NCI-H2196 (cell line): Measurements from ENCODE around the gene C22orf42.
A peak's percentile ranks its signal among the peaks of the same experiment; 100 is the strongest.
"Not testable (repeated sequence)": the region's sequence is repeated elsewhere in the genome, so short reads cannot be mapped to it uniquely, and the experiment has no call there.

ENCODE experiments used
- DNase-seq: peaks from one replicate; lab custom pipeline; 2025; ENCODE audit not compliant: unreplicated experiment; lab: John Stamatoyannopoulos, UW

The C22orf42 gene

DNA sequence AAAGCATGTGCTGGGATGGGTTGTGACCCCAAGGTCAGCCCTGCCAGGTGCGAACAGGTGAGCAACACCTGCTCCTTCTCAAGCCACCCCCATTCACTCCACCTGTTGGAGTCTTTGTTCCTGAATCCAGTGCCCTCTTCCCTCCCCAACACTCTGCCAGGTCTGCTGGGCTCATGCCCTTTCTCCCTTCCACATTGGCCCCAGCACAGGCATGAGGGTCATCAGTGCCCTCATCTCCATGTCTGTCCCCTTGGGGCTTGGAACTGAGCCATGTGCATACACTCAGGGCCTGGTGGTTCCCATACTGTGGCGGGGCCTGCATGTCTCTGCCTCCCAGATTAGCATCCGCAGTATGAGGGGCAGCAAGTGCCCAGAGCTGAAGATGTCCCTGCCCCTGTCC lies 26.7 kb upstream of the C22orf42 start:
- no peak for DNase-seq

GRCh38 chr22:32183625-32184024 lies 24.5 kb upstream of the C22orf42 start:
- no peak for DNase-seq

- DNase-seq: no peak
These were observed 21.9 kb upstream of the C22orf42 start for GRCh38 chr22:32181043-32181442.

GRCh38 chr22:32177221-32177765 lies 18.2 kb upstream of the C22orf42 start:
- DNase-seq: no peak

DNA sequence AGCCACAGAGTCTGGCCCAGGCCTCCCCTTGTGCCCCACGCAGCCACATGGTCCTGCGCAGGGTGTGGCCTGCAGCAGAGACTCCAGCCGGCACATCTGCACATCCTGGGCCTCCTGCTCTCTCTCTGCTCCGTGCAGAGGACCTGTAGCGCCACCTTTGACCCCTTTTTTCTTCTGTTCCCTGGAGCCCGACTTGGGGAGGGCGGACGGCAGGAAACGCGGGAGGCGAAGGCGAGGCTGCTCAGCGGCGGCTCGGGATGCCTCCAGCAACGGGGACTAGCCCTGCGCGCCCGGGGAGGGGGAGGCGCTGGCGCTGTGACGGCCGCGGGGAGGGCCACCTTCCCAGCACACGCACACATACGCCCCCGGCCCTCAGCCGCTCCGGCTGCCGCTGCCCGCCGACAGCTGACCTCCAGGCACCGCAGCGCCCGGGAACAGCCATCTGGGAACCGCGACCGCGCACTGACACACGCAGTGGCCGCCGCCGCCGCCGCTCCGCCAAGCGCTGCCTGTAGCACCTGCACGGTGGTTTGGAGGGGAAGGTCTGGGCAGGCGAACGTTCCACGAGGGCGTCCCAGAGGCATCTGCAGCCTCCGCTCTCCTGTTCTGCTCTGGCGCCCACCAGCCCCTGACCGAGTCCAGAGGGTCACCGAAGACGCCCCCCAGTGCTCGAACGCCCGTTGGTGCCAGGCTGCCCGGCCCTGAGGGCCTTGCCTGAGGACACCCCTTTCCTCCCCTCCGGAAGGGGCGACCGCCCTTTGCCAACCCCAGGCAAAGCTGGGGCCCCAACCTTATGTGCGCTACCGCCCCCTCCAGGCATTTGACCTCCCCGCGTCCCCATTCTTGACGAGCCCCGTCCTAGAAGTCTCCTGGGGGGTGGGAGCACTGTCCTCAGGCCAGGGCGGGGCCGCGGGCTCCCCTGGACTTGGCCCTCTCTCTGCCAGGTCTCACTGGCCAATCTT lies 16.9 kb upstream of the C22orf42 start:
- no peak for DNase-seq

DNA sequence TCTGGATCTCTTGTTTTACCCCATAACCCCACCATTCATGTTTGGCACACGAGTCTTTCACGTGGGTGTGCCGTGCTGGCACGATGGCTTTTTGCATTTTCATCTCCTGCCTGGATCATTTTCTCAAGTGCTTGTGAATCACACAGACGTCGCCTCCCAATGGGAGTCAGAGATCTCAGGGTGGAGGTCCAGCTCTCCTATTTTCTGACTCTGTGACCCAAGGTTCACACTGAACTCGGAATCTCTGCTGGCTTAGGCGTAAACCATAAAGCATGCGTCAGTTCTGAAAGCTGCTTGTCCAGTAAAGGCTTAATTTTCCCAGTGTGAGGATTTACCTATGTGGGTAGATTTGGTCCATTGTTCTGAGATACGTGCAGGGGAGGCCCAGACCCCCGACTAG lies 16.0 kb upstream of the C22orf42 start:
- DNase-seq: no peak

GRCh38 chr22:32165681-32166080 lies 6.6 kb upstream of the C22orf42 start:
- DNase-seq: no peak

DNA sequence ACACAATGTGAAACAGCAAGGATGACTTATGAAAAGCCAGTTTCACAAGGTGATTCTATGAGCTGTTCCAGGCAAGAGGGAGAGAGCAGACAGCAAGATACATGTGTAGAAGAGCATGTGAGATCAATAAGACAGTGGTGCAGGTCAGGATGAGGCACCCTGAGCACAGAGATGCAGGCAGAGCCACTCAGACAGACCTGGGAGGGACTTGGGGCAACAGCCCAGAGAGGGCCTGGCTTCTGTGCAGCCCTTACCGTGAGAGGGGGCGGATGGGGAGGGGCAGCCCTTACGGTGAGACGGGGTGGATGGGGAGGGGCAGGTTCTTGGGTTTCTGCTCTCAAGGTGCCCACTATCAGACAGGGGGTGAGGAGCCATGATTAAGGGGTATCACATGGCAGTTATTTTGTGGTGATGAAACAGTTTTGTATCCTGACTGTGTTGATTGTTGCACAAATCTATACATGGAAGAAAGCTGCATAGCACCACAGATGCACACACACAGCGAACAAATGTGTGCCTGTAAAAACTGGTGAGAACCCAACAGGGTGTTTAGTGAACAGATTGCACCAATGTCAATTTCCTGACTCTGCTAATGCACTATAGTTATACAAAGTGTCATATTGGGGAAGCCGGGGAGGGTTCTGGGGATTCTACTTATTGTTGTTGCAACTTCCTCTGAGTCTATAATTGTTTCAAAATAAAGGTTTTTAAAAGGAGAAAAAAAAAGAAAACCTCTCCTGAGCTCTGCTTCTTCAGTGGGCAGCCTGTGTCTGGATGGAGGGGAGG lies 5.2 kb upstream of the C22orf42 start:
- no peak for DNase-seq

DNA sequence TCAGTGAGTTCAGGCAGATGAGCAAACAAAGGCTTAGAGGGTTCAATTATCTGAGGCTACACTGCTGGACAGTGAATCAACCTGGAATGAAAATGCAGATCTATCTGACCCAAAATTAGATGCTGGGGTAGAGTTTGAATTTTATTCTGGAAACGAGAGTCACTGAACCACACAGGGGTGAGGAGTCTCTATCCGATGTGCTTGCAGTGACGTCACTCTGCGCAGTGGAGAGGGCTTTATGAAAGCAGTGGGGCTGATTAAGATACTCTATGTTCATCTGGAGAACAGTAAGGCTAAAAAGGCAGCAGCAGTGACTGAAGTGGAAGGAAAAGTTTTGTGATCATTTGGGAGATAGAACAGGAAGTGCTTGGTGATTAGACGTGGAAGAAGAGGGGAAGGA lies 1.3 kb upstream of the C22orf42 start:
- not testable (repeated sequence) for DNase-seq

- not testable (repeated sequence) for DNase-seq
These were observed 1.5 kb downstream of the C22orf42 start for GRCh38 chr22:32157632-32158031.

DNA sequence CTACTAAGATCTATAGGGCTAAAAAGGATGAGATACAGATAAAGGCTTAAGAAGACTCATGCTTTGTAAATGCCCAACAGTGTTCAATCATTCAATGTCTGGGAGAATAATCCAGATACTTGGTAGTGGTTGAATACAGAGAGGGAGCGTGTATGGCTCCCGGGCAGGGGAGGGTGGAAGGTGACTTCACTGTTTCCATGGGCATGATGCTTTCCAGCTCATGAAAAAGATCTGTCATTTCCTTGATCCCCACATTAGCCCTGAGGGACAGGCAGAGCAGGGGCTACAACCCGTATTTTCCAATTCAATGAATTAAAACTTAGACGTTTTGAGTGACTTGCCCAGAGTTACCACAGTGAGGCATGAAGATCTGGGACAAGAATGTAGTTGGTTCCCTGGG lies 4.4 kb downstream of the C22orf42 start:
- DNase-seq: not testable (repeated sequence)

- DNase-seq: not testable (repeated sequence)
These were observed 7.5 kb downstream of the C22orf42 start for GRCh38 chr22:32151641-32152040.

DNA sequence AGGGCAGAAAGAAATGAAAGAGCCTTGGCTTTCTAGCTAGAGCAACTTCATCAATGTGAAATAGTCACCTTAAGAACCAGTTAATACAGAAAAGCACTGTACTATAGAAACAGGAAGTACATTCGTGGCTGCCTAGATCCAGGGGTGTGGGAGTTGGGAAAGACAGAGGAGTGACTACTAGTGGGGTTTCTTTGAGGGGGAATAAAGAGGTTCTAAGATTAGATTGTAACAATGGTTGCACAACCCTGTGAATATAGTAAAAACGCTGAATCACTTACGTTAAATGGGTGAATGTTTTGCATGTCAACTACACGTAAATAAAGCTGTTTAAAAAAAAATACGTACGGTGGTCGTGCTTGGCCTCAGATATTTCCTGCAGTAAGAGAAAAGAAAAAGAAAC lies 8.5 kb downstream of the C22orf42 start:
- DNase-seq: not testable (repeated sequence)

DNA sequence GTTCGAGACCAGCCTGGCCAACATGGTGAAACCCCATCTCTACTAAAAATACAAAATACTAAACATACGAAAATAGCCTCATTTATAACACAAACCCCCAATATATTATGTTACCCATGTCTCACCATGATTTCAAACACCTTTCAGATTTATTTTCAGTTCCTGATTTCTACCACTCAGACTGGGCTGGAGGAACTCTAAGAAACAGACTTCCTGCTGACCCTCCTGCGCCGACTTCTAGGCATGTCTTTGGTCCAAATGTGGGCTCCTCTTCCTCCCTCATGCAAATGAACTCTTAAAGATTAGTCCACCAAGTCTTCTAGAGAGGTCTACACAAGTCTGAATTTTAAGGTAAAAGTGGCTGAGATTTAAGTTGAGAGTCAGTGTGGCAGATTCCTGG lies 10.7 kb downstream of the C22orf42 start:
- DNase-seq: not testable (repeated sequence)

DNA sequence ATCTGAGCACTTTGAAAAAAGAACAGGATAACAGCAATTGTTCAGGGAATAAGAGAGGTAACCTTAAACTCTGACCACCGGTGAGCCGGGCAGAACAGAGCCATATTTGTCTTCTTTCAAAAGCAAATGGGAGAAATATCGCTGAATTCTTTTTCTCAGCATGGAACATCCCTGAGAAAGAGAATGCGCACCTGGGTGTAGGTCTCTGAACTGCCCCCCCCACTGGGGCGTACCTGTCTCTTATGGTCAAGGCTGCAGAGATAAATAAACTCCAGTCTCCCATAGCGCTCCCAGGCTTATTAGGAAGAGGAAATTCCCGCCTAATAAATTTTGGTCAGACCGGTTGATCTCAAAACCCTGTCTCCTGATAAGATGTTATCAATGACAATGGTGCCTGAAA lies 12.0 kb downstream of the C22orf42 start:
- DNase-seq: not testable (repeated sequence)

- no peak for DNase-seq
These were observed 14.4 kb downstream of the C22orf42 start for GRCh38 chr22:32144496-32145274.

- DNase-seq: no peak
These were observed 16.5 kb downstream of the C22orf42 start for GRCh38 chr22:32142600-32142999.

DNA sequence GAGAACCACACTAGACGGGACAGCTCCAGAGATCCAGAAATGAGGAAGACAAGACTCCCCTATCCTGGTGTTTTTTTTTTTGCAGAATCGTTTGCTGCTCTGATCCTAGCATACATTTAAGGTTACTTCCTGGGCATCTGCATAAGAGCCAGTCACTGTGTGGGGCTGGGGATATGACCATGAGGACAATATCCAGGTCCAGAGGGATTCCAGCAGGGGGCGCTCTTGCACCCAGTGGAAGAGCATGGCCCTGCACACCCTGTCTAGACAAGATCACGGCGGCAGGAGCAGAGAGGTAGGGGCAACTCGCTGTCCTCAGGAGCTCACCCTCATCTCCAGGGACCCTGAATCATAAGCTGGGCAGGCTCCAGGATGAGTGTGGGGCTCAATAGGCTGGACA lies 18.4 kb downstream of the C22orf42 start:
- not testable (repeated sequence) for DNase-seq

DNA sequence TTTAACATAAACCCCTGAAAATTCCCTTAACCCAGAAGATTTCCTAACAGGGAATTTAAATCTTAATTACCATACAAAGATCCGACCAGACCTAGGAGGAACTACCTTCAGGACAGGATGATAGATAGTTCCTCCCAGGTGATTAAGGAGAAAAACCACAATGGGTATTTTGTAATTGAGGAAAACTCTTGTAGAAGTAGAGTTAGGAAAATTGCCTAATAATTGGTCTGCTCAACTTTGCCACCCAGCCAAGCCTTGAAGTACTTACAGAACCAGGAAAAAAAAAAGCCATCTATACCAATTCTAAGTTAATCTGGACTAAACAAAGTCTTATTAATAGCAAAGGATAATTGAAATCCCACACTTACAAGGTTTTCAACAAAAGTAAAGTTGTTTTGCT lies 20.5 kb downstream of the C22orf42 start:
- DNase-seq: not testable (repeated sequence)

DNA sequence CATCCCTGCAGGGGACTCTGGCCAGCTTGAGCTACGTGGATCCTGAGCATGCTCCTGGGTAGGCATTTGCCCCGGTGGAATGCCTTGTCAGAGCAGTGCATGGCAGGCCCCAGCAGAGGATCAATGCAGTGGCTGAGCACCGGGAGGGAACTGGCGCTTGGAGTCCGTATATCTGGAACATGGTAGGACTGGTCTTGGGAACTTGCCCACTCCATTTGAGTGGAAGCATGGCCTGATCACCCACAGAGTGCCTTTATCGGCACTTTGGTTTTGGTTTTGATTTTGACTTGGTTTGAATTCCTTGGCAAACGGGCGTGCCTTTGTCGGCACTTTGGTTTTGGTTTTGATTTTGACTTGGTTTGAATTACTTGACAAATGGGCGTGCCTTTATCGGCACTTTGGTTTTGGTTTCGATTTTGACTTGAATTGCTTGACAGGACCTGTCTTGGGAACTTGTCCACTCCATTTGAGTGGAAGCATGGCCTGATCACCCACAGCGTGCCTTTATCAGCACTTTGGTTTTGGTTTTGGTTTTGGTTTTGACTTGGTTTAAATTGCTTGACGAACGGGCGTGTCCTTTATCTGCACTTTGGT lies 21.3 kb downstream of the C22orf42 start:
- peak; percentile 40 for DNase-seq
